Spleen (tissue), 11 donors: ENCODE measurements around the gene TRAIP. TPM values are rescaled to one million over a fixed set of nuclear protein-coding genes. Genes with fewer than 3 reads are reported as not detected.

ENCODE experiments used
- DNase-seq: peaks from one replicate; pipeline ENCODE4 v3.0.0-alpha.2; 2020
- H3K27ac ChIP-seq, 8 donors: fragments of 200-600 bp; sonication (generic) in 7 of 8; 1 replicate in 4 of 8; 2 replicates in 4 of 8; pipeline versions ENCODE4 v1.5.0 to v1.8.0; 2016 to 2021; ENCODE audit warnings: inconsistent platforms in 4 of 8, mild to moderate bottlenecking in 4 of 8, moderate library complexity in 1 of 8
- H3K27me3 ChIP-seq, 7 donors: fragments of 200-600 bp; sonication (generic) in 6 of 7; replicated peaks in 1 of 7; 1 replicate in 4 of 7; 2 replicates in 3 of 7; pipeline versions ENCODE4 v1.5.0 to v1.8.0; 2016 to 2021; ENCODE audit warnings: inconsistent platforms in 3 of 7, mild to moderate bottlenecking in 1 of 7
- H3K36me3 ChIP-seq, 6 donors: fragments of 200-600 bp; sonication (generic) in 5 of 6; 1 replicate in 4 of 6; 2 replicates in 2 of 6; pipeline versions ENCODE4 v1.5.0 to v1.8.0; 2016 to 2021; ENCODE audit warnings: inconsistent platforms in 2 of 6
- H3K4me1 ChIP-seq, 6 donors: fragments of 200-600 bp; sonication (generic) in 5 of 6; 1 replicate in 3 of 6; 2 replicates in 3 of 6; pipeline versions ENCODE4 v1.5.0 to v1.8.0; 2016 to 2021; ENCODE audit warnings: inconsistent platforms in 3 of 6
- H3K4me3 ChIP-seq, 8 donors: fragments of 200-600 bp; sonication (generic) in 7 of 8; 1 replicate in 4 of 8; 2 replicates in 4 of 8; pipeline versions ENCODE4 v1.5.0 to v1.8.0; 2016 to 2021; ENCODE audit warnings: inconsistent platforms in 4 of 8, mild to moderate bottlenecking in 4 of 8, moderate library complexity in 2 of 8
- H3K9me3 ChIP-seq, 8 donors: fragments of 200-600 bp; sonication (generic) in 7 of 8; 1 replicate in 4 of 8; 2 replicates in 4 of 8; pipeline versions ENCODE4 v1.5.0 to v1.8.0; 2016 to 2021; ENCODE audit warnings: inconsistent platforms in 4 of 8
- CTCF ChIP-seq, 11 experiments: fragments of 200-600 bp in 7 of 11; fragments of 450-650 bp in 4 of 11; sonication (generic) in 4 of 11; IDR thresholded peaks in 8 of 11; conservative IDR thresholded peaks in 3 of 11; 1 replicate in 7 of 11; 2 replicates in 4 of 11; pipeline versions ENCODE4 v1.4.0 to v1.8.0; 2016 to 2021; ENCODE audit warnings: antibody characterized with exemption in 11 of 11, inconsistent platforms in 4 of 11, mild to moderate bottlenecking in 1 of 11
- POLR2A ChIP-seq, 3 donors: fragments of 450-650 bp; IDR thresholded peaks; one replicate each; pipeline ENCODE4 v1.5.1; 2017; ENCODE audit warnings: antibody characterized with exemption in 3 of 3, mild to moderate bottlenecking in 1 of 3
- POLR2AphosphoS5 ChIP-seq, 3 donors: sonication (generic); formaldehyde crosslinking; IDR thresholded peaks; one replicate each; pipeline ENCODE4 v1.5.1; 2017; ENCODE audit warnings: antibody characterized with exemption in 3 of 3
- WGBS, 5 donors: extraction: QIAGEN DNeasy Blood & Tissue Kit in 3 of 5; methylation state at CpG; one replicate each; pipeline versions ENCODE4 v1.1.5 to v1.1.7; 2013 to 2018; 5-methylcytosine and 5-hydroxymethylcytosine counted together
- intact Hi-C: fragments of 100-400 bp; cut with DNase I; formaldehyde crosslinking; loops from one replicate; pipeline ENCODE4 v1.15.0; 2023; ENCODE audit warnings: low total_unique reads
- polyA plus RNA-seq, 3 donors: library from polyadenylated mRNA; stranded (reverse); fragments of 200-250 nt; gene quantifications; one replicate each; pipeline ENCODE4 v1.2.1, GENCODE V29; 2013
- total RNA-seq, 7 donors: library from RNA; depleted of rRNA in 3 of 7; stranded (reverse); fragments of >200 nt in 3 of 7; fragmentation: NEBNext Ultra II Directional in 4 of 7; extraction: Animal tissue kit (Norgen Biotek cat#: 25700) in 4 of 7; gene quantifications; one replicate each; pipeline versions ENCODE4 v1.1.0 to v1.2.1, GENCODE V29; 2016 to 2021
- donor health status: healthy with polysubstance abuse.
- donor health status: DM: no; HTN: no; CAD: no; lungs with moderate emphysema.
- donor health status: DM: no; HTN: no; CAD: no.
- donor health status: Bipolar disorder and iron deficiency.
- donor health status: healthy.
- donor health status: DM: no; HTN: no; CAD: no.
- donor health status: DM: yes; HTN: yes; CAD: no.

The TRAIP gene
- total and polyA plus RNA-seq, 10 donors: 2.1 to 4.3 (median 3.3) TPM

- Histone ChIP-seq H3K9me3 (no peaks in the 10 kb centered on the region), H3K27me3 (peaks cover 0 to 12% (median 0%) of the 10 kb centered on the region in 7 donors), H3K27ac (no peak overlapping the region), H3K4me1 (no peaks in the 10 kb centered on the region), H3K36me3 (no peaks in the 10 kb centered on the region), H3K4me3 (no peak overlapping the region)
- TF ChIP-seq POLR2A (IDR thresholded peaks at IDR 0.05): no peak
- TF ChIP-seq CTCF (IDR thresholded peaks at IDR 0.05 in 8 of 11, conservative IDR thresholded peaks at IDR 0.05 in 3 of 11): no peak
- TF ChIP-seq POLR2AphosphoS5 (IDR thresholded peaks at IDR 0.05): no peak
- DNase-seq: no peak
- intact Hi-C loops: no loop called here
- 45 to 53% (median 47%) methylated on average over 5 to 6 of the region's 6 CpGs for WGBS, 5 donors
Observed at GRCh38 chr3:49880581-49881315, 24.4 kb upstream of the TRAIP start.

GRCh38 chr3:49879721-49880120 is 23.4 kb upstream of the TRAIP start:
- no peak for TF ChIP-seq POLR2A (IDR thresholded peaks at IDR 0.05)
- TF ChIP-seq CTCF (IDR thresholded peaks at IDR 0.05 in 8 of 11, conservative IDR thresholded peaks at IDR 0.05 in 3 of 11): no peak
- TF ChIP-seq POLR2AphosphoS5 (IDR thresholded peaks at IDR 0.05): no peak
- no peak for DNase-seq
- WGBS, 5 donors: 56 to 86% (median 72%) methylated on average over 2 of the region's 2 CpGs

GRCh38 chr3:49878686-49879085 is 22.3 kb upstream of the TRAIP start:
- intact Hi-C loops: no loop called here
- Histone ChIP-seq H3K4me3 (no peak overlapping the region), H3K36me3 (no peaks in the 10 kb centered on the region), H3K9me3 (no peaks in the 10 kb centered on the region), H3K27ac (no peak overlapping the region), H3K4me1 (no peaks in the 10 kb centered on the region), H3K27me3 (peaks cover 0 to 12% (median 0%) of the 10 kb centered on the region in 7 donors)
- no peak for DNase-seq
- TF ChIP-seq POLR2A (IDR thresholded peaks at IDR 0.05) (no peak), POLR2AphosphoS5 (IDR thresholded peaks at IDR 0.05) (no peak), CTCF (IDR thresholded peaks at IDR 0.05 in 8 of 11, conservative IDR thresholded peaks at IDR 0.05 in 3 of 11) (no peak)

More at GRCh38 chr3:49879721-49880120, 23.4 kb upstream of the TRAIP start:
- H3K4me1 ChIP-seq: no peaks in the 10 kb centered on the region
- intact Hi-C loops: no loop called here
- no peaks in the 10 kb centered on the region for H3K9me3 ChIP-seq
- no peak overlapping the region for H3K4me3 ChIP-seq
- H3K27me3 ChIP-seq: peaks cover 0 to 12% (median 0%) of the 10 kb centered on the region in 7 donors
- H3K27ac ChIP-seq: no peak overlapping the region
- H3K36me3 ChIP-seq: no peaks in the 10 kb centered on the region

- Histone ChIP-seq H3K4me1 (no peaks in the 10 kb centered on the region), H3K9me3 (no peaks in the 10 kb centered on the region), H3K27ac (no peak overlapping the region), H3K27me3 (peaks cover 0 to 12% (median 0%) of the 10 kb centered on the region in 7 donors), H3K4me3 (no peak overlapping the region), H3K36me3 (no peaks in the 10 kb centered on the region)
- no peak for DNase-seq
- intact Hi-C loops: no loop called here
- TF ChIP-seq POLR2A (IDR thresholded peaks at IDR 0.05) (no peak), POLR2AphosphoS5 (IDR thresholded peaks at IDR 0.05) (no peak), CTCF (IDR thresholded peaks at IDR 0.05 in 8 of 11, conservative IDR thresholded peaks at IDR 0.05 in 3 of 11) (no peak)
- 61 to 93% (median 80%) methylated on average over 2 of the region's 2 CpGs for WGBS, 5 donors
Observed at GRCh38 chr3:49877716-49878115, 21.4 kb upstream of the TRAIP start.
